ENCODE data around the gene ZNF483. TPM values are rescaled to one million over a fixed set of nuclear protein-coding genes. Genes with fewer than 3 reads are reported as not detected.
"Not testable (repeated sequence)": the region's sequence is repeated elsewhere in the genome, so short reads cannot be mapped to it uniquely, and the experiment has no call there.

The ZNF483 gene
- total and polyA plus RNA-seq, 2 donors from 2014 or later: 0.43 to 14.5 TPM

DNA sequence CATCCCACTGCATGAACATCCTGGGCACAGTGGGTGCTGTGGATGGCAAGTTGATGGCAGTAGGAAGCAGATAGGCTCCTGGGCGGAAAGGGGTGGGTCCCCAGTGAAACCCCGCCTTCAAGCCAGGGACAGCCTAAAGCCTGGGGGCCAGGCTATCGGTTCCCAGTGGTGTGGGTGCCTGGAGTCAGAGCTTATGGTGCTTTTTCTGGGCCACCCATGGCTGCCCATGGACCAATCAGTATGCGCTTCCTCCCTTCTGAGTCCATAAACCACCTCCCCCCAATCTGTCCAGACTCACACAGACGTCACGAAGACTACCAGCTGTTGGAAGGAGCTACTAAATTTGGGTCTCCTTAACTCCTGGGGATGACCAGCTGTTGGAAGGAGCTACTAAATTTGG, 23.3 kb upstream of the ZNF483 start:
- DNase-seq (peak in 1 of 5 donors; percentile 66), FAIRE-seq (no peak)
- H3K4me1 ChIP-seq (ENCODE audit: control insufficient read depth in 2 of 3, insufficient read depth in 2 of 3, low read depth in 1 of 3, low read length in 3 of 3): no peaks in the 10 kb centered on the region
- no peak overlapping the region for H3K27ac ChIP-seq (ENCODE audit: low read depth in 2 of 2, low read length in 2 of 2)
- no peak overlapping the region for H3K9ac ChIP-seq (ENCODE audit: low read length in 3 of 3)
- intact Hi-C loops (cut with DNase I): no loop called here
- H3K36me3 ChIP-seq (ENCODE audit: control insufficient read depth in 2 of 3, insufficient read depth in 3 of 3, low read length in 3 of 3): no peaks in the 10 kb centered on the region
- H3K9me3 ChIP-seq (ENCODE audit: control insufficient read depth in 2 of 3, insufficient read depth in 1 of 3, low read length in 3 of 3): no peaks in the 10 kb centered on the region
- H3K27me3 ChIP-seq (ENCODE audit: control insufficient read depth, insufficient read depth, low read length): no peaks in the 10 kb centered on the region
- H3K4me3 ChIP-seq (ENCODE audit: low read length in 3 of 3): no peak overlapping the region
- TF ChIP-seq, protein P1, sequence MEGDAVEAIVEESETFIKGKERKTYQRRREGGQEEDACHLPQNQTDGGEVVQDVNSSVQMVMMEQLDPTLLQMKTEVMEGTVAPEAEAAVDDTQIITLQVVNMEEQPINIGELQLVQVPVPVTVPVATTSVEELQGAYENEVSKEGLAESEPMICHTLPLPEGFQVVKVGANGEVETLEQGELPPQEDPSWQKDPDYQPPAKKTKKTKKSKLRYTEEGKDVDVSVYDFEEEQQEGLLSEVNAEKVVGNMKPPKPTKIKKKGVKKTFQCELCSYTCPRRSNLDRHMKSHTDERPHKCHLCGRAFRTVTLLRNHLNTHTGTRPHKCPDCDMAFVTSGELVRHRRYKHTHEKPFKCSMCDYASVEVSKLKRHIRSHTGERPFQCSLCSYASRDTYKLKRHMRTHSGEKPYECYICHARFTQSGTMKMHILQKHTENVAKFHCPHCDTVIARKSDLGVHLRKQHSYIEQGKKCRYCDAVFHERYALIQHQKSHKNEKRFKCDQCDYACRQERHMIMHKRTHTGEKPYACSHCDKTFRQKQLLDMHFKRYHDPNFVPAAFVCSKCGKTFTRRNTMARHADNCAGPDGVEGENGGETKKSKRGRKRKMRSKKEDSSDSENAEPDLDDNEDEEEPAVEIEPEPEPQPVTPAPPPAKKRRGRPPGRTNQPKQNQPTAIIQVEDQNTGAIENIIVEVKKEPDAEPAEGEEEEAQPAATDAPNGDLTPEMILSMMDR (IDR thresholded peaks at IDR 0.05; ENCODE audit: borderline replicate concordance, extremely low read depth, insufficient read depth): no peak

GRCh38 chr9:111502506-111502905, 22.5 kb upstream of the ZNF483 start:
- DNase-seq: no peak
- TF ChIP-seq, protein P1 (IDR thresholded peaks at IDR 0.05; ENCODE audit: borderline replicate concordance, extremely low read depth, insufficient read depth): no peak

GRCh38 chr9:111511581-111511980, 13.4 kb upstream of the ZNF483 start:
- DNase-seq; intact Hi-C loops (cut with DNase I); H3K4me3 ChIP-seq (ENCODE audit: low read length in 3 of 3); H3K27me3 ChIP-seq (ENCODE audit: control insufficient read depth, insufficient read depth, low read length); H3K9ac ChIP-seq (ENCODE audit: low read length in 3 of 3); H3K9me3 ChIP-seq (ENCODE audit: control insufficient read depth in 2 of 3, insufficient read depth in 1 of 3, low read length in 3 of 3); FAIRE-seq; H3K27ac ChIP-seq (ENCODE audit: low read depth in 2 of 2, low read length in 2 of 2); H3K36me3 ChIP-seq (ENCODE audit: control insufficient read depth in 2 of 3, insufficient read depth in 3 of 3, low read length in 3 of 3); H3K4me1 ChIP-seq (ENCODE audit: control insufficient read depth in 2 of 3, insufficient read depth in 2 of 3, low read depth in 1 of 3, low read length in 3 of 3): not testable (repeated sequence)

More at GRCh38 chr9:111502506-111502905, 22.5 kb upstream of the ZNF483 start:
- H3K4me3 ChIP-seq (ENCODE audit: low read length in 3 of 3): no peak overlapping the region
- intact Hi-C loops (cut with DNase I): no loop called here
- no peak overlapping the region for H3K9ac ChIP-seq (ENCODE audit: low read length in 3 of 3)
- no peak overlapping the region for H3K27ac ChIP-seq (ENCODE audit: low read depth in 2 of 2, low read length in 2 of 2)
- no peaks in the 10 kb centered on the region for H3K9me3 ChIP-seq (ENCODE audit: control insufficient read depth in 2 of 3, insufficient read depth in 1 of 3, low read length in 3 of 3)
- FAIRE-seq: no peak
- no peaks in the 10 kb centered on the region for H3K4me1 ChIP-seq (ENCODE audit: control insufficient read depth in 2 of 3, insufficient read depth in 2 of 3, low read depth in 1 of 3, low read length in 3 of 3)
- no peaks in the 10 kb centered on the region for H3K36me3 ChIP-seq (ENCODE audit: control insufficient read depth in 2 of 3, insufficient read depth in 3 of 3, low read length in 3 of 3)
- no peaks in the 10 kb centered on the region for H3K27me3 ChIP-seq (ENCODE audit: control insufficient read depth, insufficient read depth, low read length)

- no peak for DNase-seq
- Histone ChIP-seq H3K27me3 (ENCODE audit: control insufficient read depth, insufficient read depth, low read length) (no peaks in the 10 kb centered on the region), H3K9me3 (ENCODE audit: control insufficient read depth in 2 of 3, insufficient read depth in 1 of 3, low read length in 3 of 3) (no peaks in the 10 kb centered on the region), H3K9ac (ENCODE audit: low read length in 3 of 3) (no peak overlapping the region), H3K4me3 (ENCODE audit: low read length in 3 of 3) (no peak overlapping the region), H3K27ac (ENCODE audit: low read depth in 2 of 2, low read length in 2 of 2) (no peak overlapping the region), H3K36me3 (ENCODE audit: control insufficient read depth in 2 of 3, insufficient read depth in 3 of 3, low read length in 3 of 3) (no peaks in the 10 kb centered on the region), H3K4me1 (ENCODE audit: control insufficient read depth in 2 of 3, insufficient read depth in 2 of 3, low read depth in 1 of 3, low read length in 3 of 3) (no peaks in the 10 kb centered on the region)
- TF ChIP-seq, protein P1 (IDR thresholded peaks at IDR 0.05; ENCODE audit: borderline replicate concordance, extremely low read depth, insufficient read depth): no peak
- intact Hi-C loops (cut with DNase I): no loop called here
- FAIRE-seq: no peak
Observed at GRCh38 chr9:111514967-111515366, 10.0 kb upstream of the ZNF483 start.

All from kidney (tissue), 14 donors.